Ovary (tissue), 9 donors: ENCODE data around the gene NPAS3. TPM values are rescaled to one million over a fixed set of nuclear protein-coding genes. Genes with fewer than 3 reads are reported as not detected.

Experiments
- DNase-seq, 5 donors: peaks; one replicate each; pipeline ENCODE4 v3.0.0-alpha.2; 2019 to 2020
- H3K27ac ChIP-seq, 2 donors: fragments of 200-600 bp; one replicate each; pipeline versions ENCODE4 v1.5.1 to v1.8.0; 2019 to 2022
- H3K27me3 ChIP-seq: fragments of 200-600 bp; one replicate; pipeline ENCODE4 v1.8.0; 2022
- H3K36me3 ChIP-seq: fragments of 200-600 bp; sonication (generic); one replicate; pipeline ENCODE4 v1.5.1; 2019
- H3K4me1 ChIP-seq: one replicate; pipeline ENCODE4 v1.8.1; 2013; ENCODE audit warnings: mild to moderate bottlenecking, moderate library complexity; ENCODE audit not compliant: insufficient read depth
- H3K4me3 ChIP-seq: fragments of 200-600 bp; sonication (generic); one replicate; pipeline ENCODE4 v1.5.1; 2017
- H3K9me3 ChIP-seq, 2 donors: fragments of 200-600 bp in 1 of 2; sonication (generic) in 1 of 2; one replicate each; pipeline versions ENCODE4 v1.5.1 to v1.8.1; 2013 to 2019; ENCODE audit warnings: mild to moderate bottlenecking in 1 of 2, moderate library complexity in 1 of 2
- EP300 ChIP-seq: sonication (generic); formaldehyde crosslinking; IDR thresholded peaks from one replicate; pipeline ENCODE4 v1.6.1; 2017; ENCODE audit warnings: antibody characterized with exemption
- POLR2A ChIP-seq: fragments of 450-650 bp; IDR thresholded peaks from one replicate; pipeline ENCODE4 v1.6.1; 2017; ENCODE audit warnings: antibody characterized with exemption, mild to moderate bottlenecking, moderate library complexity
- WGBS, 3 donors: extraction: QIAGEN DNeasy Blood & Tissue Kit in 1 of 3; methylation state at CpG; one replicate each; pipeline versions ENCODE4 v1.1.5 to v1.1.7; 2013 to 2017; 5-methylcytosine and 5-hydroxymethylcytosine counted together
- intact Hi-C, 4 donors: fragments of 100-400 bp; cut with DNase I; formaldehyde crosslinking; loops; one replicate each; pipeline versions ENCODE4 v1.11.0 to v1.15.1; 2022 to 2023
- polyA plus RNA-seq, 2 donors: library from polyadenylated mRNA; stranded (reverse); fragments of 200-250 nt in 1 of 2; fragments of 350-450 nt in 1 of 2; fragmentation: Illumina TruSeq in 1 of 2; extraction: RNeasy Lipid Tissue Mini Kit (QIAGEN cat#74804) in 1 of 2; gene quantifications; one replicate each; pipeline ENCODE4 v1.2.3, GENCODE V29; 2013 to 2014
- total RNA-seq, 7 donors: library from RNA; depleted of rRNA in 2 of 7; stranded (reverse); fragments of >200 nt in 2 of 7; fragmentation: NEBNext Ultra II Directional in 3 of 7; extraction: Animal tissue kit (Norgen Biotek cat#: 25700) in 3 of 7; gene quantifications; one replicate each; pipeline versions ENCODE4 v1.1.0 to v1.2.4, GENCODE V29; 2016 to 2023
- TF ChIP-seq, protein P1 (sequence below), 3 donors: fragments of 450-650 bp in 2 of 3; fragments of 200-600 bp in 1 of 3; IDR thresholded peaks; one replicate each; pipeline versions ENCODE4 v1.5.1 to v1.8.0; 2016 to 2022; ENCODE audit warnings: antibody characterized with exemption in 3 of 3, mild to moderate bottlenecking in 1 of 3
- donor health status: DM: no; HTN: no; CAD: no; lungs with moderate emphysema.
- donor health status: DM: no; HTN: no; CAD: no.
- donor health status: Bipolar disorder and iron deficiency.
- donor health status: DM: yes; HTN: yes; CAD: no.
- donor health status: DM: no; HTN: no; CAD: no.
- donor health status: DM: yes; HTN: yes; CAD: no.

Gene NPAS3
- total and polyA plus RNA-seq, 9 donors: 1.9 to 15.4 (median 11.4) TPM

DNA sequence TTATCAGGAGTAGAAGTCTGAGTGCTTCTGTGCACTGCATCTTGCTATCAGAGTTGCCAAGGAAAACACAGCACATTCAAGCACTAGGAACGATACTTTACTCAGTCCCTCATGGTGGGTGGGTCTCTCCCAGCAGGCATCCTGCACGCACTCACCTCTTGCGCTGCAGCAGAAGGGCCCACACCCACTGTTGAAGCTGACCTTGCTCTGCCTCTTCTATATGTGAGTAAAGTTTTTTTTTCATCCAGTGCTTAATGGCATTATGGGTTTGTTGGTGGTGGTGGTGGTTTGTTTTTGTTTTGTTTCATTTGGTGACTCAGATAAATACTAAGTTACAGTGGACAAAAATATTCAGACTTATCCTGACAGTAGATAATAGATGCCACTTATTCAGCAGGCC, 663.7 kb downstream of the NPAS3 start:
- Histone ChIP-seq H3K27me3 (no peaks in the 10 kb centered on the region), H3K4me1 (no peaks in the 10 kb centered on the region), H3K4me3 (no peak overlapping the region), H3K9me3 (no peaks in the 10 kb centered on the region), H3K27ac (no peak overlapping the region), H3K36me3 (no peaks in the 10 kb centered on the region)
- 81 to 93% (median 86%) methylated on average over 3 of the region's 3 CpGs for WGBS, 3 donors
- intact Hi-C loops: no loop called here
- DNase-seq: no peak
- TF ChIP-seq EP300: no peak
- TF ChIP-seq POLR2A: no peak
- TF ChIP-seq, protein P1, sequence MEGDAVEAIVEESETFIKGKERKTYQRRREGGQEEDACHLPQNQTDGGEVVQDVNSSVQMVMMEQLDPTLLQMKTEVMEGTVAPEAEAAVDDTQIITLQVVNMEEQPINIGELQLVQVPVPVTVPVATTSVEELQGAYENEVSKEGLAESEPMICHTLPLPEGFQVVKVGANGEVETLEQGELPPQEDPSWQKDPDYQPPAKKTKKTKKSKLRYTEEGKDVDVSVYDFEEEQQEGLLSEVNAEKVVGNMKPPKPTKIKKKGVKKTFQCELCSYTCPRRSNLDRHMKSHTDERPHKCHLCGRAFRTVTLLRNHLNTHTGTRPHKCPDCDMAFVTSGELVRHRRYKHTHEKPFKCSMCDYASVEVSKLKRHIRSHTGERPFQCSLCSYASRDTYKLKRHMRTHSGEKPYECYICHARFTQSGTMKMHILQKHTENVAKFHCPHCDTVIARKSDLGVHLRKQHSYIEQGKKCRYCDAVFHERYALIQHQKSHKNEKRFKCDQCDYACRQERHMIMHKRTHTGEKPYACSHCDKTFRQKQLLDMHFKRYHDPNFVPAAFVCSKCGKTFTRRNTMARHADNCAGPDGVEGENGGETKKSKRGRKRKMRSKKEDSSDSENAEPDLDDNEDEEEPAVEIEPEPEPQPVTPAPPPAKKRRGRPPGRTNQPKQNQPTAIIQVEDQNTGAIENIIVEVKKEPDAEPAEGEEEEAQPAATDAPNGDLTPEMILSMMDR (IDR thresholded peaks at IDR 0.05): no peak

DNA sequence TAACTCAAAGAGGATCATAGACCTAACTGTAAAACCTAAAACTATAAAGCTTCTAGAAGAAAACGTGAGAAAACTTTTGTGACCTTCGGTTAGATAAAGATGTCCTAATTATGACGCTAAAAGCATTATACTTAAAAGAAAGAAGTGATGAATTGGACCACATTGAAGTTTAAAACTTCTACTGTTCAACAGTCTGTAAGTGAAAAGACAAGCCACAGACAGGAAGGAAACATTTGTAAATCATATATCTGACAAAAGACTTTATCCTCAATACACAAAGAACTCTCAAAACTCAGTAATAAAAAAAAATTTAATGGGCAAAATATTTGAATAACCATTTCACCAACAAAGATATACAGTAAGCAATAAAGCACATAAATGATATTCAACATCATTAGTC, 667.9 kb downstream of the NPAS3 start:
- no peaks in the 10 kb centered on the region for H3K36me3 ChIP-seq
- no peak overlapping the region for H3K4me3 ChIP-seq
- no peaks in the 10 kb centered on the region for H3K27me3 ChIP-seq
- no peak for DNase-seq
- no peak for TF ChIP-seq POLR2A
- TF ChIP-seq, protein P1 (IDR thresholded peaks at IDR 0.05): no peak
- no peak for TF ChIP-seq EP300
- intact Hi-C loops: no loop called here
- H3K27ac ChIP-seq: no peak overlapping the region
- 85 to 93% (median 89%) methylated on average over 3 of the region's 3 CpGs for WGBS, 3 donors
- no peaks in the 10 kb centered on the region for H3K9me3 ChIP-seq
- no peaks in the 10 kb centered on the region for H3K4me1 ChIP-seq

DNA sequence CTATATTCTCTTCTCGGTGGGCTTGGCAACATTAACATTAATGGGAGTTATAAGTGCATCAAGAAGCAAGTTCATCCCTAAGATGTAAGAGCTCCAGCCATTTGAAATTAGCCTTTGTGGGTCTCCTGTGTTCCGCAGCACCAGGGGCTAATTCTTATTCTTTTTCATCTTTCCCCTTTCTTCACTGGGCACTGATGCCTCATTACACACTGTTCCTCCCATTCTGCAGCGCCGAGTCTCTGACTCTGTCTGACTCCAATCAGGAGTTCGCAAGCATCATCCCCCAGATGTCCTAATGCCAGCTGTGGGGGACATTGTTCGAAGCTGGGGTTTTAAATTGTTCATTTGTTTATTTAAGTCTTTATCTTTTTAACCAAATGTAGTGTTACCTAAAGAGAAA, 670.9 kb downstream of the NPAS3 start:
- no peak overlapping the region for H3K27ac ChIP-seq
- no peaks in the 10 kb centered on the region for H3K27me3 ChIP-seq
- H3K4me3 ChIP-seq: no peak overlapping the region
- intact Hi-C loops: no loop called here
- no peaks in the 10 kb centered on the region for H3K36me3 ChIP-seq
- H3K9me3 ChIP-seq: no peaks in the 10 kb centered on the region
- 85 to 91% (median 88%) methylated on average over 6 of the region's 6 CpGs for WGBS, 3 donors
- DNase-seq: no peak
- peaks cover 1% of the 10 kb centered on the region for H3K4me1 ChIP-seq
- TF ChIP-seq, protein P1 (IDR thresholded peaks at IDR 0.05): no peak

DNA sequence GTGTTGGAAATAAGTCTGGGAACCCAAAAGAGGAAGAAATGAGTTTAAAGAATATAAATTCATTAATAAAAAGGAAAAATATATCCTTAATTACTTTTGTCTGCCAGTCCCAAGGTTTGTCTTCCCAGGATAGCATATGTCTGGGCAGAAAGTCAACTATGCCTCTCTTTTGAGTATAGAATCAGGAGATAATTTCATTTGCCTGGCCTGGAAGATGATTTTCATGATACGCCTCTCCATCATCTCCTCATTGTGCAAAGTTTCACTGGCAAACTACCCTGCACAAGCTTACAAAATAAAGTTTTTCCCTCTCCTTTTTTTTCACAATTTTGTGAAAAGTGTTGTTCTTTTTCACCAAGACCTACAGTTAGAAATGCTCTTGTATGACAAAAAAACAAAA, 671.4 kb downstream of the NPAS3 start:
- H3K27me3 ChIP-seq: no peaks in the 10 kb centered on the region
- 91 to 100% (median 91%) methylated on average over 1 of the region's 1 CpG for WGBS, 3 donors
- TF ChIP-seq, protein P1 (IDR thresholded peaks at IDR 0.05): no peak
- no peak for TF ChIP-seq EP300
- no peak for TF ChIP-seq POLR2A

More for the DNA sequence above, 671.4 kb downstream of the NPAS3 start:
- intact Hi-C loops: no loop called here
- no peaks in the 10 kb centered on the region for H3K9me3 ChIP-seq
- H3K36me3 ChIP-seq: no peaks in the 10 kb centered on the region
- H3K4me3 ChIP-seq: no peak overlapping the region
- H3K4me1 ChIP-seq: peaks cover 1% of the 10 kb centered on the region
- no peak for DNase-seq
- H3K27ac ChIP-seq: no peak overlapping the region
